Measurements from ENCODE around the gene PLA2G12A. TPM values are rescaled to one million over a fixed set of nuclear protein-coding genes. Genes with fewer than 3 reads are reported as not detected.

Gene PLA2G12A
- total and polyA plus RNA-seq, 9 of the 15 experiments (the other 6 are each of a cell fraction or from before 2014, with no cell fraction given) = 24.2 to 226 (median 80.5) TPM

GRCh38 chr4:109730619-109731545 is 1.0 kb upstream of the PLA2G12A start (continued):
- TF ChIP-seq, protein P1, sequence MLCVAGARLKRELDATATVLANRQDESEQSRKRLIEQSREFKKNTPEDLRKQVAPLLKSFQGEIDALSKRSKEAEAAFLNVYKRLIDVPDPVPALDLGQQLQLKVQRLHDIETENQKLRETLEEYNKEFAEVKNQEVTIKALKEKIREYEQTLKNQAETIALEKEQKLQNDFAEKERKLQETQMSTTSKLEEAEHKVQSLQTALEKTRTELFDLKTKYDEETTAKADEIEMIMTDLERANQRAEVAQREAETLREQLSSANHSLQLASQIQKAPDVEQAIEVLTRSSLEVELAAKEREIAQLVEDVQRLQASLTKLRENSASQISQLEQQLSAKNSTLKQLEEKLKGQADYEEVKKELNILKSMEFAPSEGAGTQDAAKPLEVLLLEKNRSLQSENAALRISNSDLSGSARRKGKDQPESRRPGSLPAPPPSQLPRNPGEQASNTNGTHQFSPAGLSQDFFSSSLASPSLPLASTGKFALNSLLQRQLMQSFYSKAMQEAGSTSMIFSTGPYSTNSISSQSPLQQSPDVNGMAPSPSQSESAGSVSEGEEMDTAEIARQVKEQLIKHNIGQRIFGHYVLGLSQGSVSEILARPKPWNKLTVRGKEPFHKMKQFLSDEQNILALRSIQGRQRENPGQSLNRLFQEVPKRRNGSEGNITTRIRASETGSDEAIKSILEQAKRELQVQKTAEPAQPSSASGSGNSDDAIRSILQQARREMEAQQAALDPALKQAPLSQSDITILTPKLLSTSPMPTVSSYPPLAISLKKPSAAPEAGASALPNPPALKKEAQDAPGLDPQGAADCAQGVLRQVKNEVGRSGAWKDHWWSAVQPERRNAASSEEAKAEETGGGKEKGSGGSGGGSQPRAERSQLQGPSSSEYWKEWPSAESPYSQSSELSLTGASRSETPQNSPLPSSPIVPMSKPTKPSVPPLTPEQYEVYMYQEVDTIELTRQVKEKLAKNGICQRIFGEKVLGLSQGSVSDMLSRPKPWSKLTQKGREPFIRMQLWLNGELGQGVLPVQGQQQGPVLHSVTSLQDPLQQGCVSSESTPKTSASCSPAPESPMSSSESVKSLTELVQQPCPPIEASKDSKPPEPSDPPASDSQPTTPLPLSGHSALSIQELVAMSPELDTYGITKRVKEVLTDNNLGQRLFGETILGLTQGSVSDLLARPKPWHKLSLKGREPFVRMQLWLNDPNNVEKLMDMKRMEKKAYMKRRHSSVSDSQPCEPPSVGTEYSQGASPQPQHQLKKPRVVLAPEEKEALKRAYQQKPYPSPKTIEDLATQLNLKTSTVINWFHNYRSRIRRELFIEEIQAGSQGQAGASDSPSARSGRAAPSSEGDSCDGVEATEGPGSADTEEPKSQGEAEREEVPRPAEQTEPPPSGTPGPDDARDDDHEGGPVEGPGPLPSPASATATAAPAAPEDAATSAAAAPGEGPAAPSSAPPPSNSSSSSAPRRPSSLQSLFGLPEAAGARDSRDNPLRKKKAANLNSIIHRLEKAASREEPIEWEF (CRISPR knock-in tag; IDR thresholded peaks at IDR 0.05) = peak; percentile 51; the same call in 1 of the 2 replicates
- no peak for TF ChIP-seq ZNF140 (CRISPR knock-in tag; IDR thresholded peaks at IDR 0.05)
- TF ChIP-seq E2F5 (CRISPR knock-in tag; IDR thresholded peaks at IDR 0.05) = no peak
- TF ChIP-seq, protein P2, sequence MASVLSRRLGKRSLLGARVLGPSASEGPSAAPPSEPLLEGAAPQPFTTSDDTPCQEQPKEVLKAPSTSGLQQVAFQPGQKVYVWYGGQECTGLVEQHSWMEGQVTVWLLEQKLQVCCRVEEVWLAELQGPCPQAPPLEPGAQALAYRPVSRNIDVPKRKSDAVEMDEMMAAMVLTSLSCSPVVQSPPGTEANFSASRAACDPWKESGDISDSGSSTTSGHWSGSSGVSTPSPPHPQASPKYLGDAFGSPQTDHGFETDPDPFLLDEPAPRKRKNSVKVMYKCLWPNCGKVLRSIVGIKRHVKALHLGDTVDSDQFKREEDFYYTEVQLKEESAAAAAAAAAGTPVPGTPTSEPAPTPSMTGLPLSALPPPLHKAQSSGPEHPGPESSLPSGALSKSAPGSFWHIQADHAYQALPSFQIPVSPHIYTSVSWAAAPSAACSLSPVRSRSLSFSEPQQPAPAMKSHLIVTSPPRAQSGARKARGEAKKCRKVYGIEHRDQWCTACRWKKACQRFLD (CRISPR knock-in tag; IDR thresholded peaks at IDR 0.05) = peak; percentile 71; the same call in 1 of the 2 replicates
- TF ChIP-seq MTA1 (IDR thresholded peaks at IDR 0.05; ENCODE audit: borderline replicate concordance) = no peak
- no peak for TF ChIP-seq NFRKB (IDR thresholded peaks at IDR 0.05; ENCODE audit: low read depth)
- no peak for TF ChIP-seq SNRNP70 (optimal IDR thresholded peaks at IDR 0.05; ENCODE audit: low read depth, low read length)
- no peak for TF ChIP-seq ZBED1 (IDR thresholded peaks at IDR 0.05)
- TF ChIP-seq BHLHE40 (IDR thresholded peaks at IDR 0.05; ENCODE audit: low read length) = no peak
- no peak for TF ChIP-seq VEZF1 (CRISPR knock-in tag; IDR thresholded peaks at IDR 0.05)
- no peak for TF ChIP-seq STAG1 (CRISPR knock-in tag; IDR thresholded peaks at IDR 0.05; ENCODE audit: borderline replicate concordance)
- no peak for TF ChIP-seq ZNF77 (CRISPR knock-in tag; IDR thresholded peaks at IDR 0.05)
- peak; percentile 51 for TF ChIP-seq CREM (IDR thresholded peaks at IDR 0.05; ENCODE audit: low read depth)
- TF ChIP-seq NR2F6 (CRISPR knock-in tag; IDR thresholded peaks at IDR 0.05) = no peak
- TF ChIP-seq, protein P3, sequence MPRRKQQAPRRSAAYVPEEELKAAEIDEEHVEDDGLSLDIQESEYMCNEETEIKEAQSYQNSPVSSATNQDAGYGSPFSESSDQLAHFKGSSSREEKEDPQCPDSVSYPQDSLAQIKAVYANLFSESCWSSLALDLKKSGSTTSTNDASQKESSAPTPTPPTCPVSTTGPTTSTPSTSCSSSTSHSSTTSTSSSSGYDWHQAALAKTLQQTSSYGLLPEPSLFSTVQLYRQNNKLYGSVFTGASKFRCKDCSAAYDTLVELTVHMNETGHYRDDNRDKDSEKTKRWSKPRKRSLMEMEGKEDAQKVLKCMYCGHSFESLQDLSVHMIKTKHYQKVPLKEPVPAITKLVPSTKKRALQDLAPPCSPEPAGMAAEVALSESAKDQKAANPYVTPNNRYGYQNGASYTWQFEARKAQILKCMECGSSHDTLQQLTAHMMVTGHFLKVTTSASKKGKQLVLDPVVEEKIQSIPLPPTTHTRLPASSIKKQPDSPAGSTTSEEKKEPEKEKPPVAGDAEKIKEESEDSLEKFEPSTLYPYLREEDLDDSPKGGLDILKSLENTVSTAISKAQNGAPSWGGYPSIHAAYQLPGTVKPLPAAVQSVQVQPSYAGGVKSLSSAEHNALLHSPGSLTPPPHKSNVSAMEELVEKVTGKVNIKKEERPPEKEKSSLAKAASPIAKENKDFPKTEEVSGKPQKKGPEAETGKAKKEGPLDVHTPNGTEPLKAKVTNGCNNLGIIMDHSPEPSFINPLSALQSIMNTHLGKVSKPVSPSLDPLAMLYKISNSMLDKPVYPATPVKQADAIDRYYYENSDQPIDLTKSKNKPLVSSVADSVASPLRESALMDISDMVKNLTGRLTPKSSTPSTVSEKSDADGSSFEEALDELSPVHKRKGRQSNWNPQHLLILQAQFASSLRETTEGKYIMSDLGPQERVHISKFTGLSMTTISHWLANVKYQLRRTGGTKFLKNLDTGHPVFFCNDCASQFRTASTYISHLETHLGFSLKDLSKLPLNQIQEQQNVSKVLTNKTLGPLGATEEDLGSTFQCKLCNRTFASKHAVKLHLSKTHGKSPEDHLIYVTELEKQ (CRISPR knock-in tag; IDR thresholded peaks at IDR 0.05) = no peak

All from K562 (cell line).